ENCODE results near the gene ARHGEF4.

Gene ARHGEF4

DNA sequence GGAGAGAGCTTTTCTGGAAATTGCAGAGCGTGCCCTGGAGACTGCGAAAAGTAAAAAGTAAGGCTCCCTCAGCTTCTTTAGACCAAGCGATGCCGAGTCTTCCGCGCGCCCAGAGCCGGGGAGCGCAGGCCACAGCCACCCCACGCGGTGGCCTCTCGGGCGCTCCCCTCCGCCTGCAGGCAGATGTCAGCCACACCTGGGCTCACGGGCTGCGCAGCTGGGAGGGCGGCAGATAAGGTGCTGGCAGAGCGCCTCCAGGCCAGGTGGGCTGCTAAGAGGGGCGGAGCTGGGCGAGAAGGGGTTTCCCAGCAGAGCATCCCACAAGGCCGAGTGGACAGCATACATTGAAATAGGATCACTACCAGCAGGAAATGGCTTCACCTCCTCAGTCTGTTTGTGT is 81.7 kb downstream of the ARHGEF4 start:
- no peak for DNase-seq (ENCODE audit: low read depth)

GRCh38 chr2:130920415-130921163 is 83.9 kb downstream of the ARHGEF4 start:
- DNase-seq (ENCODE audit: low read depth) = peak; percentile 58

DNA sequence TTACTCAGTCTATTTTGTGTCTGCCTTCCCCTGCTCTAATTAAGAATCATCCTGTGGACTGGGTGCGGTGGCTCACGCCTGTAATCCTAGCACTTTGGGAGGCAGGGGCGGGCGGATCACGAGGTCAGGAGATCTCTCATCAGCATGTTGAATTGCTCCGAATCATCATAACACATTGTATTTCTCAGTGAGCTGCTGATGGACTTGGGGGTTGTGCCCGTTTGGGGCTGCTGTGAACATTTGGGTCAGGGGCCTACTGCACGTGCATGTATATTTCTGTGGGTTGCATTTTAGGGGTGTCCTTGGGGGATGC is 84.4 kb downstream of the ARHGEF4 start:
- no peak for DNase-seq (ENCODE audit: low read depth)

- DNase-seq (ENCODE audit: low read depth) = no peak
Observed at GRCh38 chr2:130922417-130922816, 85.7 kb downstream of the ARHGEF4 start.

- DNase-seq (ENCODE audit: low read depth) = no peak
Observed at GRCh38 chr2:130928385-130928784, 91.7 kb downstream of the ARHGEF4 start.

- no peak for DNase-seq (ENCODE audit: low read depth)
Observed at GRCh38 chr2:130930740-130931659, 94.3 kb downstream of the ARHGEF4 start.

DNA sequence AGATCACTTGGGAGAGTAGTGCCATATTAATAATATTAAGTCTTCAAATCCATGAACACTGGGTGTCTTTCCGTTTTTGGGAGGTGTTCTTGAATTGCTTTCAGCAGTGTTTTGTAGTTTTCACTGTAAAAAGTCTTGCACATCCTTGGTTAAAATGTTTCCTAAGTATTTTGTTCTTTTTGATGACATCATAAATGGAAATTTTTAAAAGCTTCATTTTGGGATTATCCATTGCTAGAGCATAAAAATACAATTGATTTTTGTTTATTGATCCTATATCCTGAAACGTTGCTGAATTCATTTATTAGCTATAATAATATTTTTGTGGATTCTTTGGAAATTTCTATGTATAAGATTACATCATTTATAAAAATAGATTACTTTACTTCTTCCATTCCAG is 96.8 kb downstream of the ARHGEF4 start:
- no peak for DNase-seq (ENCODE audit: low read depth)

DNA sequence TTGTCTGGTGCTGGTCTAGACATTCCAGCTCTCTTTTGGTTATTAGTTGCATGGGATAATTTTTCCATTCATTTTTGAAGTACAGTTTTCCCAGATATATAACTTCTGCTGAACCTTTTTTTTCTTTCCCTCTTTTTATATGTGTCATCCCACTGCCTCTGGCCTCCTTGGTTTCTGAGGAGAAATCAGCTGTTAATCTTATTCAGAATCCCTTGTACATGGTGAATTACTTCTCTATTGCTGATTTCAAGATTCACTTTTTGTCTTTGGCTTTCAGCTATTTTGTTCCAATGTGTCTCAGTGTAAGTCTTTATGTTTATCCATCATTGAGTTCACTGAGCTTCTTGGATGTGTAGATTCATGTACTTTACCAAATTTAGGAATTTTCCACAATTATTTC is 99.7 kb downstream of the ARHGEF4 start:
- no peak for DNase-seq (ENCODE audit: low read depth)

DNA sequence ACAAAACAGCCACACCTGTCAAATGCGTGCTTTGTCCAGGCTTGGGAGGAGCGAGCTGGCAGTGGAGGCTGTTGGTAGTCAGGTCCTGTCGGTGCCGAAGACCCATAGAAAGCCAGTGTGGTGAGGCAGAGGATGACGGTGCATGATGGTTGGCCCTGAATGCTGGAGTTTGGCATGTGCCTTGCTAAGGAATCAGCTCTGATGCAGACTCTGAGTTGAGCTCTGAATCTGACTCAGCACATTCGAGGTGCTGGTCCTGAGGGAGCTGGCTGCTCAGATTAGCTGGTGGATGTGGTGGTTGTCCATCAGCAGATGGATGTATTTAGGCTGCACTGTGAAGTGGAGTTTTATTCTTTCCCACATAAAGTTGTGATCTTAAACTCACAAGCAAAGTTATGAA is 111.3 kb downstream of the ARHGEF4 start:
- no peak for DNase-seq (ENCODE audit: low read depth)

GRCh38 chr2:130949954-130950353 is 113.2 kb downstream of the ARHGEF4 start:
- no peak for DNase-seq (ENCODE audit: low read depth)

DNA sequence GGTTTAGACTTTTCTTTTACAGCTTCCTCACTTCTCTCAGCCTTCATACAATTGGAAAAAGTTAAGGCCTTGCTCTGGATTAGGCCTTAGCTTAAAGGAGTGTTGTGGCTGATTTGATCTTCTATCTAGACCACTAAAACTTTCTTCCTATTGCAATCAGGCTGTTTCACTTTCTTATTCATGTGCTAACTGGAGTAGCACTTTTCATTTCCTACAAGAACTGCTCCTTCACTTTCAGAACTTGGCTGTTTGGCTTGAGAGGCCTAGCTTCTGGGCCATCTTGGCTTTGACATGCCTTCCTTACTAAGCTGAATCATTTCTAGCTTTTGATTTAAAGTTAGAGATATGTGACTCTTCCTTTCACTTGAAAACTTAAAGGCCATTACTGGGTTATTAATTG is 114.3 kb downstream of the ARHGEF4 start:
- no peak for DNase-seq (ENCODE audit: low read depth)

GRCh38 chr2:130954873-130955272 is 118.2 kb downstream of the ARHGEF4 start:
- no peak for DNase-seq (ENCODE audit: low read depth)

GRCh38 chr2:130957915-130958314 is 121.2 kb downstream of the ARHGEF4 start:
- DNase-seq (ENCODE audit: low read depth) = no peak

DNA sequence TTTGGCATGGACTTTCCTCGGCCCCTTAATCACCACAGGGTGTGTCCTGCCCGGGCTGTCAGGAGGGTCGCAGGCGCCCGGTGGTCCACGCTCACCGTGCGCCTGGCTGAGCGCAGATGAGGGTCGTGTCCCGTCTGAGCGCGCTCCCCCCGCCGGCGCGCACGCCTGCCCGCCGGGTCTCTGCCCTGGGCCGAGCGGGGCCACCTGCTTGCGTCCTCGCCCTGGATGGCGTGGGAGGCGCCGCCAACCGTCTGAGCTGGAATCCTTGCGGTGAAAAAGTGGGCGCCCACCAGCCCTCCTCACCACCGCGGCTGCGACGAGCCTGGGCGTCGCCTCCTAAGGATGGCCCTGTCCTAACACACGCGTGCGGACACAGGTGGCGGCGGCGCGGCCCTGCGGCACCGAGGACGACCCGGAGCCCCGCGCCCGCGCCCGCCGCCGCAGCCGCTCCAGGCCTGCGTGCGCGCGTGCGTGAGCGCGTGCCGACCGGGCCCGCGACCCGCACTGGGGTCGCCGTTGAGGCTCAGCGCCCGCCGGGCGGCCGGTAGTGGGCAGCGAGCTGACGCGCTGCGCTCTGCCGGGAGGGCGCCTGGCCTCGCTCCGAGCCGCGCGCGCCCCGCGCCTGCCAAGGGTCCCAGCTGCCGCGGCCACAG is 126.6 kb downstream of the ARHGEF4 start:
- no peak for DNase-seq (ENCODE audit: low read depth)

DNA sequence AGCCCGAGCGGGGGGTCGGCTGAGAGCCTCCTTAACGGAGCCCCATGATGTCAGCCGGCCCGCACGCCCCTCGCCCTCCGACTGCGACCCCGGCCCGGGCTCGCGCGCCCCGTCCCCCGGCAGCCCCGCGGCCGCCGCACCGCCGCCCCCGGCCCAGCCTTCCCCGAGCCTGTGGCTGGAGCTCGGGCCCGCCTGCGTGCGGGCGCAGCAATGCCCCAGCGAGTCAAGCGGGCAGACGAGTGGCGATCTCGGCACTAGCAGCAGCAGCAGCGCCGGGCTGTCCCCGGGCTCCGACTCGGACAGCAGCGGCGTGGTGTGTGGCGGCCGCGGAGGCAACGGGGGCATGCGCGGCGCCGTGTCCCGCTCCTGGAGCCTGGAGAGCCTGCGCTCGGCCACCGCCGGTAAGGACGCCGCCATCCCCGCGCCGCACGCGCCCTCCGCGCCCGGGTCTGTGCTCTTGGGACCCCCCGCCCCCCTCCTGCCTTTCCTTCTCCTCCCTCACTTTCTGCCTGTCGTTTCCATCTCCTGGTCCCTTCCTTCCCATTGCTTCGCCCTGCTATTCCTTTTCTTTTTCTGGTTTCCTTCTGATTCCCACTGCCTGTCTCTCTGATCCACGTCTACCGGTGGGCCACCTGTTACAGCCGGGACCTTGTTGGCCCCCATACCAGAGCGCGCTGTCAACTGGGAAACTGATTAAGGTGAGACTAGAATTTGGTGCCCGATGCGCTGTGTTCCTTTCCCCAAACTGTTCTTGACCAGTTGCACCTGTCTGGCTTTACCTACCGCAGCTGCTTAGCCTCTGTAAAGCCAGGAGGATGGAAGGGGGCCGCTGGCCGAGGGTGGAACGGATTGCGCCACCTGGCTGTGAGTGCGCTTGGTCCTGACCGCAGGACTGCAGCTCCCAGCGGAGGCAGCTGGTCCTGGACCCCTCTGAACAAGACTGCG is 127.4 kb downstream of the ARHGEF4 start:
- no peak for DNase-seq (ENCODE audit: low read depth)

GRCh38 chr2:130964931-130965330 is 128.2 kb downstream of the ARHGEF4 start:
- DNase-seq (ENCODE audit: low read depth) = no peak

DNA sequence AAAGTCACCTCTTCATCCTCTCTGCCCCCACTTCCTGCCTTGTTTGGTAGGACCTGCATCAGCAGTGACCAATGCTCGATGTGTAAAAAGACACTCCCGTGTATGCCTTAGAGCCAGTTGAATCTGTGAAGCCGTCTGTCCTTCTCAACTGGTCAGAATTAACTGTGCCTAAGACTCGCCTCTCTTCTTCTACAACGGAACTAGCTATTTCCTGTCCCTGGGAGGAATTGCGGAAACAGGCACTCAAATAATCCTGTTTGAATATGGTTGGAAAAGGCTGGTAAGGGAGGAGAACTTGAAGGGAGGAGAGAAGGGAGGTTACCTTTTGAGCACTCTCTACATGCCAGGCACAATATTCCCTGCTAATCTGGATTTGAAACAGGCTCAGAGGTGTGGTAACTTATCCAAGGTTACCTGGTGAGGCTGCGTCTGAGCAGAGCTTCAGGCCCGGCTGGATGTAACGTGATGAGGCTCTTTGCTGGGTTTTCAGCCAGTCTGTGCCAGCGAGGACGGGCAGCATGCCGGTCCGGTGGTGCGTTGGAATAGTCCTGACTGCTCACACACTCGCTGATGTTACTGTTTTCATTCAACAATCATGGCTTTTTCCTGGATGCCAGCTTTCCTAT is 129.5 kb downstream of the ARHGEF4 start:
- DNase-seq (ENCODE audit: low read depth) = no peak

- no peak for DNase-seq (ENCODE audit: low read depth)
Observed at GRCh38 chr2:130966775-130967490, 130.2 kb downstream of the ARHGEF4 start.

DNA sequence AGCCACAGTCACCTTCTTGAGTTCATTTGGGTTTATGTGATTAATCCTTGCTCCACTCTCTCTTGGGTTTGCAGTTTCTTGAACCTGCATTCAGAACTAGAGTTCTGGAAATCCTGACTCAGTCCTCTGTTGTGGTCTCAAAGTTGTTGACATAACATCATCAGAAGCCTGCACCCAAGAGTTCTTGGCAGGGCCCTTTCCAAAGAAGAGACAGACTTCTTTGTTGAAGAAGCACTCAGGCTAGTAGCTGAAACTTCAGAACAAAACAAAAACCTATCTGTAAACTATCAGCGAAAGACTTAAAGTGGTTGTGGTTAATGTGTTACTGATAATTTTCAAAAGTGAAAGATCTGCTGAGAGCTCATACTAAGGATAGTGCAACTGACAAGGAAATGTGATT is 135.7 kb downstream of the ARHGEF4 start:
- no peak for DNase-seq (ENCODE audit: low read depth)

DNA sequence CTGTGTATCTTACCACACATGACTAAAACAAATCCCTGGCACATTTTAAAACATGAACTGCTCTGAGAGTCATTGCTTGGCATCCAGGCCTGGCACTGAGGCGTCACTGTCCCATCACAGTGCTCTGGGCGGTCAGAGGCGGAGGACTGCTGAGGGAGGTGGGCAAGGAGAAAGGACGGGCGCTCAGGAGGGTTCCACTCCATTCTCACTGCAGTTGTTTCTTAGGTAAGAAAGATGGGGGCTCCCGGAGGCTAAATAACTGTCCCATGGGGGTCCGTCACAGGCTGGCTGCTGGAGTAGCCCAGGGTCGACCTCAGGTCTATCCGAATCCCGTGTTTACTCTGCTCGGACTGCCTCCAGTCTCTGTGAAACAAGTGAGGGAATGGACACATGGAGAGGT is 139.0 kb downstream of the ARHGEF4 start:
- no peak for DNase-seq (ENCODE audit: low read depth)

All from activated T-cell treated with anti-CD3 and anti-CD28 coated beads for 1 hour (primary cell).